Astrocyte (in vitro differentiated cells and primary cell): ENCODE data around the gene RABL2A. TPM values are rescaled to one million over a fixed set of nuclear protein-coding genes. Genes with fewer than 3 reads are reported as not detected.
"Not testable (repeated sequence)": the region's sequence is repeated elsewhere in the genome, so short reads cannot be mapped to it uniquely, and the experiment has no call there.

Experiments used
- DNase-seq: peaks from one replicate; pipeline ENCODE4 v3.0.0-alpha.2; 2010; ENCODE audit warnings: low read depth
- FAIRE-seq: peaks from 2 replicates; lab custom pipeline; 2011; peaks lifted over from hg19 to GRCh38; lab: Jason Lieb, UNC
- H2AFZ ChIP-seq: 2 replicates; pipeline ENCODE4 v1.6.0; 2012; ENCODE audit warnings: low read depth, low read length, inconsistent platforms
- H3K27ac ChIP-seq: 2 replicates; pipeline ENCODE4 v1.5.1; 2011; ENCODE audit warnings: low read depth, low read length, inconsistent platforms
- H3K27me3 ChIP-seq: 2 replicates; pipeline ENCODE4 v1.6.0; 2011; ENCODE audit warnings: low read length, inconsistent platforms; ENCODE audit not compliant: insufficient read depth
- H3K36me3 ChIP-seq: 2 replicates; pipeline ENCODE4 v1.5.1; 2011; ENCODE audit warnings: low read length, inconsistent platforms; ENCODE audit not compliant: insufficient read depth
- H3K4me1 ChIP-seq: 2 replicates; pipeline ENCODE4 v1.5.1; 2011; ENCODE audit warnings: low read length, inconsistent platforms; ENCODE audit not compliant: insufficient read depth
- H3K4me2 ChIP-seq: 2 replicates; pipeline ENCODE4 v1.6.0; 2012; ENCODE audit warnings: low read length, inconsistent platforms
- H3K4me3 ChIP-seq: 2 replicates; pipeline ENCODE4 v1.5.1; 2011; ENCODE audit warnings: low read depth, mild to moderate bottlenecking, low read length, inconsistent platforms; ENCODE audit not compliant: insufficient read depth
- H3K79me2 ChIP-seq: 2 replicates; pipeline ENCODE4 v1.6.0; 2012; ENCODE audit warnings: mild to moderate bottlenecking, low read length, inconsistent platforms; ENCODE audit not compliant: insufficient read depth
- H3K9ac ChIP-seq: 2 replicates; pipeline ENCODE4 v1.6.0; 2012; ENCODE audit warnings: mild to moderate bottlenecking, low read length, inconsistent platforms
- H3K9me3 ChIP-seq: 2 replicates; pipeline ENCODE4 v1.5.1; 2012; ENCODE audit warnings: low read depth, mild to moderate bottlenecking, low read length, inconsistent platforms; ENCODE audit not compliant: insufficient read depth
- H4K20me1 ChIP-seq: 2 replicates; pipeline ENCODE4 v1.6.0; 2012; ENCODE audit warnings: low read length, inconsistent platforms; ENCODE audit not compliant: insufficient read depth
- H3K27ac Mint-ChIP-seq: one replicate; pipeline ENCODE4 v1.8.0; 2021; ENCODE audit warnings: mild to moderate bottlenecking, mixed read lengths; ENCODE audit not compliant: unreplicated experiment
- H3K27me3 Mint-ChIP-seq: one replicate; pipeline ENCODE4 v1.8.0; 2021; ENCODE audit warnings: low read depth, mixed read lengths; ENCODE audit not compliant: unreplicated experiment
- H3K36me3 Mint-ChIP-seq: one replicate; pipeline ENCODE4 v1.8.0; 2021; ENCODE audit warnings: low read depth, mixed read lengths; ENCODE audit not compliant: unreplicated experiment
- H3K4me1 Mint-ChIP-seq: one replicate; pipeline ENCODE4 v1.8.0; 2021; ENCODE audit warnings: low read depth, mixed read lengths; ENCODE audit not compliant: unreplicated experiment
- H3K4me3 Mint-ChIP-seq: one replicate; pipeline ENCODE4 v1.8.0; 2021; ENCODE audit warnings: mild to moderate bottlenecking, moderate library complexity, mixed read lengths; ENCODE audit not compliant: unreplicated experiment
- H3K9me3 Mint-ChIP-seq: one replicate; pipeline ENCODE4 v1.8.0; 2021; ENCODE audit warnings: mild to moderate bottlenecking, mixed read lengths; ENCODE audit not compliant: unreplicated experiment
- total RNA-seq: library from RNA; stranded (reverse); gene quantifications from 2 replicates; pipeline ENCODE4 v1.2.1, GENCODE V29; 2021

The RABL2A gene
- total RNA-seq, 1 donor from 2014 or later, result 13.0 TPM

GRCh38 chr2:113652599-113652998 lies 25.5 kb downstream of the RABL2A start:
- not testable (repeated sequence) for H3K27me3 ChIP-seq, H3K9me3 Mint-ChIP-seq, H3K27ac ChIP-seq, H2AFZ ChIP-seq, DNase-seq, H3K9ac ChIP-seq, H3K4me3 Mint-ChIP-seq, H3K4me2 ChIP-seq, H3K79me2 ChIP-seq, H3K27me3 Mint-ChIP-seq, H3K4me1 ChIP-seq, H4K20me1 ChIP-seq, H3K9me3 ChIP-seq, H3K4me3 ChIP-seq, H3K36me3 Mint-ChIP-seq, H3K27ac Mint-ChIP-seq, H3K4me1 Mint-ChIP-seq, FAIRE-seq, H3K36me3 ChIP-seq

DNA sequence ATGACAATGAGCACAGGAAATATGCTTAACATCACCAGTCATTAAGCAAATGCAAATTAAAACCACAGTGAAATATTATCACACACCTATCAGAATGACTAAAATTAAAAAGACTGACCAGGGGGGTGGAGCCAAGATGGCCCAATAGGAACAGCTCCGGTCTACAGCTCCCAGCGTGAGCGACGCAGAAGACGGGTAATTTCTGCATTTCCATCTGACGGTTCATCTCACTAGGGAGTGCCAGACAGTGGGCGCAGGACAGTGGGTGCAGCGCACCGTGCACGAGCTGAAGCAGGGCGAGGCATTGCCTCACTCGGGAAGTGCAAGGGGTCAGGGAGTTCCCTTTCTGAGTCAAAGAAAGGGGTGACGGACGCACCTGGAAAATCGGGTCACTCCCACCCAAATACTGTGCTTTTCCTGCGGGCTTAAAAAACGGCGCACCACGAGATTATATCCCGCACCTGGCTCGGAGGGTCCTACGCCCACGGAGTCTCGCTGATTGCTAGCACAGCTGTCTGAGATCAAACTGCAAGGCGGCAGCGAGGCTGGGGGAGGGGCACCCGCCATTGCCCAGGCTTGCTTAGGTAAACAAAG lies 29.1 kb downstream of the RABL2A start:
- H3K27ac ChIP-seq, H3K9me3 ChIP-seq, H2AFZ ChIP-seq, H3K4me1 ChIP-seq, H3K79me2 ChIP-seq, H3K27me3 ChIP-seq, H3K4me1 Mint-ChIP-seq, H3K27ac Mint-ChIP-seq, H4K20me1 ChIP-seq, H3K36me3 ChIP-seq, H3K4me3 ChIP-seq, H3K36me3 Mint-ChIP-seq, FAIRE-seq, H3K4me2 ChIP-seq, H3K9ac ChIP-seq, DNase-seq: not testable (repeated sequence)
- Mint-ChIP-seq H3K4me3 (peak overlapping the region; percentile 75), H3K9me3 (peaks cover 16% of the 10 kb centered on the region), H3K27me3 (peaks cover 19% of the 10 kb centered on the region)

GRCh38 chr2:113657735-113658134 lies 30.7 kb downstream of the RABL2A start:
- H3K4me1 Mint-ChIP-seq, H3K27ac Mint-ChIP-seq, DNase-seq: not testable (repeated sequence)

DNA sequence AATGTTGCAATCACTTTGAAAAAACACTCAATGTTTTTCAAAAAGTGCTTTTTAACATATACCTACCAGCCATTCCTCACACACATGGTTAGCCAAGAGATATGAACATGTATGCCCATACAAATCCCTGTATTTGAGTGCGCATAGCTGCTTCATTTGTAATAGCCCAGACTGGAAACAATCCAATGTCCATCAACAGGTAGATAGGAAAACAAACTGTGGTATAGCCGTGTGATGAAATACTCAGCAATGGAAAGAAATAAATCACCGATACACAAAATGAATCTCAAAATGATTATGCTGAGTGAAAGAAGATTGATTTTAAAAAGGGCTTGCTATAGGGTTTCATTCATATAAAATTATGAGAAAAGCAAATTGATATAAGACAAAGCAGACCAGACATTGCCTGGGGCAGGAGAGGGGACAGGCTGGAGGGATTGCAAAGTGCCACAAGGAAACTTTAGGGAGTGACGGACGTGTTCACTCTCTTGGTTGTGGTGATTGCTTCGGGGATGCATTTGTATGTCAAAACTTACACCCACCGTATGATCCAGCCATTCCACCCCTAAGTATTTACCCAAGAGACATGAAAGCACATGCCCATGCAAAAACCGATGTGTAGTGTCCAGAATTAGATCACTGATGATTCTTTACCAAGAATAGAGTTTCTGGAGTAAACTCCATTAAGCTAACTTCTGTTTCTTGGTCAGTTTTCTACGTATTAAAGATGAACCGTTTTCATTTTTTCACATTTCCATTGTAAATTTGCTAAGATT lies 36.4 kb downstream of the RABL2A start:
- not testable (repeated sequence) for H3K9me3 Mint-ChIP-seq, H4K20me1 ChIP-seq, H3K79me2 ChIP-seq, H2AFZ ChIP-seq, H3K27me3 ChIP-seq, H3K36me3 ChIP-seq, H3K4me1 ChIP-seq, H3K27ac Mint-ChIP-seq, H3K9me3 ChIP-seq, H3K27ac ChIP-seq, H3K9ac ChIP-seq, H3K4me1 Mint-ChIP-seq, H3K36me3 Mint-ChIP-seq, DNase-seq, H3K4me2 ChIP-seq, H3K4me3 Mint-ChIP-seq, H3K4me3 ChIP-seq, FAIRE-seq
- H3K27me3 Mint-ChIP-seq, result peaks cover 38% of the 10 kb centered on the region

More at GRCh38 chr2:113657735-113658134, 30.7 kb downstream of the RABL2A start:
- not testable (repeated sequence) for FAIRE-seq, H2AFZ ChIP-seq, H3K27ac ChIP-seq, H3K4me3 ChIP-seq, H3K79me2 ChIP-seq, H3K9me3 ChIP-seq, H3K4me2 ChIP-seq, H3K36me3 ChIP-seq, H4K20me1 ChIP-seq, H3K4me3 Mint-ChIP-seq, H3K36me3 Mint-ChIP-seq, H3K27me3 ChIP-seq, H3K4me1 ChIP-seq, H3K9ac ChIP-seq
- peaks cover 18% of the 10 kb centered on the region for H3K9me3 Mint-ChIP-seq
- peaks cover 19% of the 10 kb centered on the region for H3K27me3 Mint-ChIP-seq

DNA sequence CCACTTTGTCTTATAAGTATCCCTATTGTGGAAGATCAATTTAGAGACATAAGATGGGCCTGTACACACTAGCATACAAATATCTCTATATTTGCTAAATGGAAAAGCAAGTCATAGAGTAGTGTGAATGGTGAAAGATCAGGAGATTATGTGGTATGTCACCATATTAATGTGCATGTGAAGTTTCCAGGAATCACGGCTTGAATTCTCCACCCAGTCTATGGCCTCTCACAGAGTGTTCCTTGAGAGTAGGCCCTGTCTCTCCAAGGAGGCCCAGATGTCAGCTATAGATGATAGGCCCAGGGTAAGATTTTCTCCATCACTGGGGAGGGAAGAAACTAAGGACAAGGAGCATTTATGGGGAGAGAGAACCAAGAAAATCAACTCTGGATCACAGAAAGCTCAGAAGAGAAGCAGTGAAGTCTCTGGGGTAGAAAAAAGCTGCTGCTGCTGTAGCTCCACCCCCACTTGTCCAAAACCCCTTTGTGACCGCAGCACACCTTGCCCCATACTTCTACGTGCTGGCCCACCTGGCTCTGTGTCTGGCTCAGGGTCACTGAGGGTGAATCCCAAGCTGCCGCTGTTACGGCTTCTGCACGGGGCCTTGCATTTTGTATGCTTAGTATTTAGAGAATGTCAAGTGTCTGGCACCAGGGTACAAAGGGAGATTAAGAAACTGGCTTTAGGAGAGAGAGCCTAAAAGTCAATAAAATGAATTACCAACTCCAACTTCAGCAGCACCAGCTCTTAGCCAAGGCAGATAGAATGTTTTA lies 37.9 kb downstream of the RABL2A start:
- H3K79me2 ChIP-seq, FAIRE-seq, H3K27ac ChIP-seq, H3K36me3 ChIP-seq, H4K20me1 ChIP-seq, H3K4me2 ChIP-seq, H3K27ac Mint-ChIP-seq, H2AFZ ChIP-seq, H3K9me3 Mint-ChIP-seq, H3K4me1 ChIP-seq, H3K4me3 ChIP-seq, H3K27me3 ChIP-seq, H3K9ac ChIP-seq, H3K36me3 Mint-ChIP-seq, H3K9me3 ChIP-seq, H3K4me1 Mint-ChIP-seq, H3K4me3 Mint-ChIP-seq, DNase-seq: not testable (repeated sequence)
- H3K27me3 Mint-ChIP-seq, result peaks cover 29% of the 10 kb centered on the region
